ENCODE measurements around the gene CRTC2.

GRCh38 chr1:153941826-153942725 lies 16.3 kb downstream of the CRTC2 start:
- no peak for TF ChIP-seq CBX2 (IDR thresholded peaks at IDR 0.05; ENCODE audit: insufficient read depth, low read length, poor library complexity, severe bottlenecking)
- TF ChIP-seq, protein P1, sequence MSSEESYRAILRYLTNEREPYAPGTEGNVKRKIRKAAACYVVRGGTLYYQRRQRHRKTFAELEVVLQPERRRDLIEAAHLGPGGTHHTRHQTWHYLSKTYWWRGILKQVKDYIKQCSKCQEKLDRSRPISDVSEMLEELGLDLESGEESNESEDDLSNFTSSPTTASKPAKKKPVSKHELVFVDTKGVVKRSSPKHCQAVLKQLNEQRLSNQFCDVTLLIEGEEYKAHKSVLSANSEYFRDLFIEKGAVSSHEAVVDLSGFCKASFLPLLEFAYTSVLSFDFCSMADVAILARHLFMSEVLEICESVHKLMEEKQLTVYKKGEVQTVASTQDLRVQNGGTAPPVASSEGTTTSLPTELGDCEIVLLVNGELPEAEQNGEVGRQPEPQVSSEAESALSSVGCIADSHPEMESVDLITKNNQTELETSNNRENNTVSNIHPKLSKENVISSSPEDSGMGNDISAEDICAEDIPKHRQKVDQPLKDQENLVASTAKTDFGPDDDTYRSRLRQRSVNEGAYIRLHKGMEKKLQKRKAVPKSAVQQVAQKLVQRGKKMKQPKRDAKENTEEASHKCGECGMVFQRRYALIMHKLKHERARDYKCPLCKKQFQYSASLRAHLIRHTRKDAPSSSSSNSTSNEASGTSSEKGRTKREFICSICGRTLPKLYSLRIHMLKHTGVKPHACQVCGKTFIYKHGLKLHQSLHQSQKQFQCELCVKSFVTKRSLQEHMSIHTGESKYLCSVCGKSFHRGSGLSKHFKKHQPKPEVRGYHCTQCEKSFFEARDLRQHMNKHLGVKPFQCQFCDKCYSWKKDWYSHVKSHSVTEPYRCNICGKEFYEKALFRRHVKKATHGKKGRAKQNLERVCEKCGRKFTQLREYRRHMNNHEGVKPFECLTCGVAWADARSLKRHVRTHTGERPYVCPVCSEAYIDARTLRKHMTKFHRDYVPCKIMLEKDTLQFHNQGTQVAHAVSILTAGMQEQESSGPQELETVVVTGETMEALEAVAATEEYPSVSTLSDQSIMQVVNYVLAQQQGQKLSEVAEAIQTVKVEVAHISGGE (CRISPR knock-in tag; IDR thresholded peaks at IDR 0.05), result no peak
- TF ChIP-seq CHD1 (IDR thresholded peaks at IDR 0.05; ENCODE audit: low read length), result no peak
- TF ChIP-seq, protein P2, sequence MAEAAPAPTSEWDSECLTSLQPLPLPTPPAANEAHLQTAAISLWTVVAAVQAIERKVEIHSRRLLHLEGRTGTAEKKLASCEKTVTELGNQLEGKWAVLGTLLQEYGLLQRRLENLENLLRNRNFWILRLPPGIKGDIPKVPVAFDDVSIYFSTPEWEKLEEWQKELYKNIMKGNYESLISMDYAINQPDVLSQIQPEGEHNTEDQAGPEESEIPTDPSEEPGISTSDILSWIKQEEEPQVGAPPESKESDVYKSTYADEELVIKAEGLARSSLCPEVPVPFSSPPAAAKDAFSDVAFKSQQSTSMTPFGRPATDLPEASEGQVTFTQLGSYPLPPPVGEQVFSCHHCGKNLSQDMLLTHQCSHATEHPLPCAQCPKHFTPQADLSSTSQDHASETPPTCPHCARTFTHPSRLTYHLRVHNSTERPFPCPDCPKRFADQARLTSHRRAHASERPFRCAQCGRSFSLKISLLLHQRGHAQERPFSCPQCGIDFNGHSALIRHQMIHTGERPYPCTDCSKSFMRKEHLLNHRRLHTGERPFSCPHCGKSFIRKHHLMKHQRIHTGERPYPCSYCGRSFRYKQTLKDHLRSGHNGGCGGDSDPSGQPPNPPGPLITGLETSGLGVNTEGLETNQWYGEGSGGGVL (CRISPR knock-in tag; IDR thresholded peaks at IDR 0.05), result no peak
- TF ChIP-seq NR3C1 (CRISPR knock-in tag; IDR thresholded peaks at IDR 0.05), result no peak
- no peak for TF ChIP-seq MAFG (tag; conservative IDR thresholded peaks at IDR 0.05)
- TF ChIP-seq, protein P3, sequence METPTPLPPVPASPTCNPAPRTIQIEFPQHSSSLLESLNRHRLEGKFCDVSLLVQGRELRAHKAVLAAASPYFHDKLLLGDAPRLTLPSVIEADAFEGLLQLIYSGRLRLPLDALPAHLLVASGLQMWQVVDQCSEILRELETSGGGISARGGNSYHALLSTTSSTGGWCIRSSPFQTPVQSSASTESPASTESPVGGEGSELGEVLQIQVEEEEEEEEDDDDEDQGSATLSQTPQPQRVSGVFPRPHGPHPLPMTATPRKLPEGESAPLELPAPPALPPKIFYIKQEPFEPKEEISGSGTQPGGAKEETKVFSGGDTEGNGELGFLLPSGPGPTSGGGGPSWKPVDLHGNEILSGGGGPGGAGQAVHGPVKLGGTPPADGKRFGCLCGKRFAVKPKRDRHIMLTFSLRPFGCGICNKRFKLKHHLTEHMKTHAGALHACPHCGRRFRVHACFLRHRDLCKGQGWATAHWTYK (CRISPR knock-in tag; IDR thresholded peaks at IDR 0.05), result no peak
- TF ChIP-seq USF2 (CRISPR knock-in tag; IDR thresholded peaks at IDR 0.05), result no peak
- no peak for TF ChIP-seq YY1 (IDR thresholded peaks at IDR 0.05; ENCODE audit: borderline replicate concordance in 1 of 3, control insufficient read depth in 1 of 3, extremely low read depth in 1 of 3, insufficient read depth in 3 of 3, insufficient read length in 1 of 3, insufficient replicate concordance in 2 of 3, low read depth in 1 of 3, low read length in 2 of 3)
- no peak for TF ChIP-seq HDAC2 (IDR thresholded peaks at IDR 0.05)
- no peak for TF ChIP-seq SAP30 (IDR thresholded peaks at IDR 0.05; ENCODE audit: borderline replicate concordance, insufficient read depth, low read depth, low read length, poor library complexity, severe bottlenecking)
- TF ChIP-seq POLR2A (conservative IDR thresholded peaks at IDR 0.05), result no peak

Measured in K562 (cell line).